GM12872 (cell line): ENCODE results near the gene TGFA.

Experiments used
- TF ChIP-seq, protein P1 (sequence below): IDR thresholded peaks from 3 replicates; pipeline ENCODE4 v1.5.1; 2011; ENCODE audit warnings: low read depth, mild to moderate bottlenecking, low read length, moderate library complexity; ENCODE audit not compliant: insufficient read depth

TGFA gene

DNA sequence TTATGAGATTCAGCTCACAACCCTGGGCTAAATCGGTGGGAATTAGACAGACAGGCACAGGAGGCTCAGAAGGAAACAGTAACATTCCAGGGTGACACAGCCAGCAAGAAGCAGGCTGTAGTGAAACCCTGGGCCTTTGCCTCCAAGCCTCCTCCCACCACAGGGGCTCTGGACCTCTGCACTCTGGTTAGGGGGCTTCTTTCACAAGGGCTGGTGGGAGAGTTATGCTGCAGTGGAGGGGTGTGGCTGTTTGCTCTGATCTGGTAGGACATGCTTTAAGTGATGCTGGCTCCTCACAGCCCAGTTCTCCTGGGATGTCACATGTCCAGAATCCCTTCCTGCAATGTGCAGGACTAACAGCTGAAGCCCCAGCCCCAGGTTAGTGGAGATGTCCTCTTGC is 109.9 kb downstream of the TGFA start:
- TF ChIP-seq, protein P1, sequence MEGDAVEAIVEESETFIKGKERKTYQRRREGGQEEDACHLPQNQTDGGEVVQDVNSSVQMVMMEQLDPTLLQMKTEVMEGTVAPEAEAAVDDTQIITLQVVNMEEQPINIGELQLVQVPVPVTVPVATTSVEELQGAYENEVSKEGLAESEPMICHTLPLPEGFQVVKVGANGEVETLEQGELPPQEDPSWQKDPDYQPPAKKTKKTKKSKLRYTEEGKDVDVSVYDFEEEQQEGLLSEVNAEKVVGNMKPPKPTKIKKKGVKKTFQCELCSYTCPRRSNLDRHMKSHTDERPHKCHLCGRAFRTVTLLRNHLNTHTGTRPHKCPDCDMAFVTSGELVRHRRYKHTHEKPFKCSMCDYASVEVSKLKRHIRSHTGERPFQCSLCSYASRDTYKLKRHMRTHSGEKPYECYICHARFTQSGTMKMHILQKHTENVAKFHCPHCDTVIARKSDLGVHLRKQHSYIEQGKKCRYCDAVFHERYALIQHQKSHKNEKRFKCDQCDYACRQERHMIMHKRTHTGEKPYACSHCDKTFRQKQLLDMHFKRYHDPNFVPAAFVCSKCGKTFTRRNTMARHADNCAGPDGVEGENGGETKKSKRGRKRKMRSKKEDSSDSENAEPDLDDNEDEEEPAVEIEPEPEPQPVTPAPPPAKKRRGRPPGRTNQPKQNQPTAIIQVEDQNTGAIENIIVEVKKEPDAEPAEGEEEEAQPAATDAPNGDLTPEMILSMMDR: no peak

DNA sequence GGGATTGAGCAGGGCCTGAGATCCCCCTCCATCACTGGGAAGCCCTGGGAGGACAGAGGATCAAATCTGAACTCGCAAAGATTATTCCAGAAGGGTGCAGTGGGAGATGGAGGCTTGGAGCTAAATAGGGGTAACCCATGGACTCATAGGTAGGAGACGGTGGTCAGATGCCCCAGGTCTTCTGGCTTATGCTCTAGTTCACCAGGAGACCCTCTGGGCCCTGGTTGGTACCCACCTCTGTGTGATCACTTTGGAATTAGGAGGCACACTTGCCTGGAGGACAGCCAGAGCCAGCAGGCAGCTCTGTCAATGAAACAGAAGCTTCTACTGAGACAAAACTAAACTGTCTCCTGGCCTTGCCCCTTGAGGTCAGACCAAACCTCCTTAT is 110.6 kb downstream of the TGFA start:
- TF ChIP-seq, protein P1: no peak

DNA sequence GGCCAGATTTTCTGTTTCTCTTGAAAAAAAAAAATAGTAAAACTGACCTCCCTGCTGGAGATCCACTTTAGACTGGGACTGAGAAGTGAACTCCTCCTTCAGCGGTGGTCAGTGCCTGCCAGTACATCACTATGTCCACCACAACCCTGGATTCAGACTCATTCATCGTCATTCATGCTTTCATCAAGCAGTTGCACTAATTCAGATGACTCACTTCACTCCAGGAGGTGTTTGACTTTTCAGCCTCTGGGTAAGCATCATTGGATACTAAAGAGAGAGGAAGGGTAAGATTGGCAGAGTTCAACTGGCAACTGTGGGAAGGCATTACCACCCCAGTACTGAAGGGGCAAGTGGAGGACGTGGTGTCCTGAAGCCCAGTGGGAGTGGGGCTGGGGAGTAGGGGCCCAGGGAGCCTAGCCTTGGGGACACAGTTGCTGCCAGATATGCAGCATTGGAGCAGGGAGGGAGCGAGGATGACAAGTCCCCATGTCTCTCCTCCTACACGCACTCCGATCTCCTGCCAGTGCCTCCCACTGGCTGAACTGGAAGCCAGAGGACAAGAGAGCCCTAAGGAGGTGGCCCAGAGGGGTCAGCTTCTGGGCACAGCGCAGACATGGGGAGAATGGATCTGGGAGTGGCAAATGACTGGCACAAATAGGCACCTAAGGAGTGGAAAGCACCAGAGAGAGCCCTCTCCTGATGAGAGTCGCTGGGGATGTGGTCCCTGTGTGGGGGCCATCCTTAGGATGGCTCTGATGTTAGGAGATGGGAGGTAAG is 111.1 kb downstream of the TGFA start:
- TF ChIP-seq, protein P1: no peak

DNA sequence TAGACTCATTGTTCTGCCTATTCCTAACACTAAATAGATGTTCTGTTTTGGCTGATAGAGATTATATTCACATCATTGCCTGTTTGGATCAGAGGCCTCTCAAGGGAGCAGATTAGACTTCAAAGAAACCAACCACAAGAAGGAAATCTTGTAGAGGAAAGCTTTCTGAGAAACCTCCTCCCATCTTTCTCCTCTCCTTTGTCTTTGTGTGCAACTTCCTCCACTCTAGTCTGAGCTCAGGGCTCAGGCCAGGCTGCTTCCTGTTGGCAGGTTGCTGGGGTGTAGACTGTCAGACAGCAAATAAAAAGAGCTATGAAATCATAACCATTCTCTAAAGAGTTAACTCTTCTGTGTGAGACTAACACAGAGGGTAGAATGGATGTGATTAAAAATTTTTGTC is 113.0 kb downstream of the TGFA start:
- TF ChIP-seq, protein P1: no peak

DNA sequence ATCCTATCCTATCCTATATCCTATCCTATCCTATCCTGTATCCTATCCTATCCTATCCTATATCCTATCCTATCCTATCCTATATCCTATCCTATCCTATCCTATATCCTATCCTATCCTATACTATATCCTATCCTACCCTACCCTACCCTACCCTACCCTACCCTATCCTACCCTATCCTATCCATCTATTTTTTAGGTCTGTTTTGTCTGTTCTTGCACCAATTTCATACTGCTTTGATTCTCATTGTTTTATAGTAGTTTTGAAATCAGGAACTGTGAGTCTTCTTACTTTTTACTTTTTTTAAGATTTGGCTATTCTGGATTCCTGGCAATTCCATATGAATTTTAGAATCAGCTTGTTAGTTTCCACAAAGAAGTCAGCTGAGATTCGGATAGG is 118.5 kb downstream of the TGFA start:
- TF ChIP-seq, protein P1: no peak

DNA sequence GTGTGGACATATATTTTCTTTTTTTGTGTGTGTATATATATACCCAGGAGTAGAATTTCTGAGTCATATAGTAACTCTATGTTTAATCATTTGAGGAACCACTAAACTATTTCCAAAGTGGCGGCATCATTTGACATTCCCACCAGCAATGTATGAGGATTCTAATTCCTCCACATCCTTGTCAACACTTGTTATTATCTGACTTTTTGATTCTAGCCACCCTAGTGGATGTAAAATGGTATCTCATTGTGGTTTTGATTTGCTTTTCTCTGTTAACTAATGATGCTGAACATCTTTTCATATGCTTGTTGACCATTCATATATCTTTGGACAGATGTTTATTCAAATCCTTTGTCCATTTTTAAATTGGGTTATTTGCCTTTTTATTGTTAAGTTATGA is 120.3 kb downstream of the TGFA start:
- TF ChIP-seq, protein P1: no peak

DNA sequence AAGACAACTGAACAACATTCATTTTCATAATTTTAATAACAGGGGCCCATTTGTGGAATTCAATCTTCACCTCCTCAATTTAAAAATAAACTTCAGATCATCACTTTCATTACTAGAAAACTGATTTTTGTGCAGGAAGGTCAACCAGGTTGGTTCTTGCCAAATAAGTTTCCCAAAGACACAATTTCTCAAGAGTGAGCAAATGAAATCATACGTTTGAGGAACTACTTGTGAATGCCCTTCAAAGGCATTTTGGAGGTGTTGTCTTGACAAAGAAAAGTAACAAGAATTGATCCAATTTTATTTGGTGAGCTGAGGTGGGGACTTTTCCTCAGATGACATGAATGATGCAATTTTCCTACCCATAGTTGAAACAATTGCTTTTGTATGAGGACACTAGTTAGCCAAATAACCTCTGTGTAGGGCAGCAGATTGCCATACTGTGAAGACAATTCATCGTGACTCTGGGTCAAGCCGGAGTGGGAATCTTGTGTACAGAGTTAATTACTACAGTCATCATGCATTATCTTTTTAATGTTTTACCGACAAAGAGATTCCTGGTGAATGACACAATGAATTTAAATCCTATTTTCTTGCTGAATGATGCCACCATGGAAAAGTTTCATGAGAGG is 121.8 kb downstream of the TGFA start:
- TF ChIP-seq, protein P1: no peak
